HT1080 (cell line): ENCODE measurements around the gene CCDC91. TPM values are rescaled to one million over a fixed set of nuclear protein-coding genes. Genes with fewer than 3 reads are reported as not detected.
"Not testable (repeated sequence)": the region's sequence is repeated elsewhere in the genome, so short reads cannot be mapped to it uniquely, and the experiment has no call there.

Experiments used
- DNase-seq: peaks from one replicate; pipeline ENCODE4 v3.0.0-alpha.2; 2015; ENCODE audit warnings: low read depth
- total RNA-seq: library from RNA; depleted of rRNA; stranded (reverse); fragments of >200 nt; shearing (Covaris generic); gene quantifications from 2 replicates; pipeline ENCODE4 v1.2.3, GENCODE V29; 2014

The CCDC91 gene
- total RNA-seq, 1 experiment from 2014 or later = 20.0 TPM

GRCh38 chr12:28227251-28227650 lies 37.0 kb downstream of the CCDC91 start:
- DNase-seq = no peak

DNA sequence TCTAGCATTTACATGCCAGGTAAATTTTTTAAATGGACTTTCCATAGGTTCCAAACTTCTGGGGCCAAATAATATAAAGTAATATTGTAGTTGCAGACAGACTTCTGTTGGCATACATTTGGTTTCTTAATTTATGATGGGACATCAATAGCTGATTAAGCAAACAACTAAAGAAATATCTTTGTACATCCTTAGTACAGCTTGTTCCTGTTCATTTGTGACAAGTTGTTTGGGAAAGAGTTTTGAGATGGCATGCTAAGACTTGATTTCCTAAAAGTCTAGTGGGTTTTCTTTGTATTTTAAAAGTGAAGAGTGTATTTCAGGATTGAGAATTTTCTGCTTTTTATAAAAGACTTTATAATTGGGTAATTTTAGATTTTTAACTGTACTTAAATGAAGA lies 41.0 kb downstream of the CCDC91 start:
- no peak for DNase-seq

GRCh38 chr12:28232211-28232928 lies 42.1 kb downstream of the CCDC91 start:
- no peak for DNase-seq

DNA sequence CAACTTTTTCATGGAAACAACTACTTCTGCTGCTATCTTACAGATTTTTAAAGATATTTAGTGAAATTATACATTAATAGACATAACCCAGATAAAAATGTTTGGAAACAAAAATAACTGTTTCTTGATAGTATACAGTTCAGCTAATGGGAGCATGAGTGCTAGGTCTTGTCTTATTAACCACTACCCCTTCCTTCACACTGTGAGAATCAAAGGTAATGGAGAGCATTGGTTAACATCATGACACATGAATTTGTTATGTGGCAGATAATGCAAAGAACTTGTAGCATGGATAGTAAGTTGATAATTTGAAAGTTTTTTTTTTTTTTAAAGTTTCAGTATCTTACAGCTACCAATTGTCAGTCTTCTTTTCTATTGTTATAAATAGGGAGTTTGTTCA lies 44.2 kb downstream of the CCDC91 start:
- no peak for DNase-seq

GRCh38 chr12:28235015-28235414 lies 44.8 kb downstream of the CCDC91 start:
- DNase-seq = no peak

GRCh38 chr12:28235985-28236384 lies 45.7 kb downstream of the CCDC91 start:
- DNase-seq = no peak

- DNase-seq = no peak
These were observed 47.2 kb downstream of the CCDC91 start for GRCh38 chr12:28237423-28237822.

GRCh38 chr12:28239918-28240317 lies 49.7 kb downstream of the CCDC91 start:
- DNase-seq = no peak

GRCh38 chr12:28240853-28241252 lies 50.6 kb downstream of the CCDC91 start:
- no peak for DNase-seq

DNA sequence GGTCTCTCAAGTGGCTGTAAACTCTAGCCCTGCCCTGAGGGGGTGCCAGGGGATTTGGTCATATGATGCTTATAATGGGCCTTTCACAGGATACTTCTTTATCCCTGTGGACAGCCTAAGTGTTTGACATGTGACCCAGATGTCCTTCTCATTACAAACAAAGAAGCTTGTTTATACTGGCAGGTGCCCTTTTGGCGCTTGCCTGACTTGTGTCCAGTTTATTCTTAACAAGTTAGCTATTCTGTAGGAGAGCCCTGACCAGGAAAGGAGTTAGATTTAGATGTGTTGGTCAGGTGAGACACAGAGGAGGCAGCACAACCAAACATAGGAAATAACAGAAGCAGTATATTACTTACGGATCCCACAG lies 51.9 kb downstream of the CCDC91 start:
- no peak for DNase-seq

DNA sequence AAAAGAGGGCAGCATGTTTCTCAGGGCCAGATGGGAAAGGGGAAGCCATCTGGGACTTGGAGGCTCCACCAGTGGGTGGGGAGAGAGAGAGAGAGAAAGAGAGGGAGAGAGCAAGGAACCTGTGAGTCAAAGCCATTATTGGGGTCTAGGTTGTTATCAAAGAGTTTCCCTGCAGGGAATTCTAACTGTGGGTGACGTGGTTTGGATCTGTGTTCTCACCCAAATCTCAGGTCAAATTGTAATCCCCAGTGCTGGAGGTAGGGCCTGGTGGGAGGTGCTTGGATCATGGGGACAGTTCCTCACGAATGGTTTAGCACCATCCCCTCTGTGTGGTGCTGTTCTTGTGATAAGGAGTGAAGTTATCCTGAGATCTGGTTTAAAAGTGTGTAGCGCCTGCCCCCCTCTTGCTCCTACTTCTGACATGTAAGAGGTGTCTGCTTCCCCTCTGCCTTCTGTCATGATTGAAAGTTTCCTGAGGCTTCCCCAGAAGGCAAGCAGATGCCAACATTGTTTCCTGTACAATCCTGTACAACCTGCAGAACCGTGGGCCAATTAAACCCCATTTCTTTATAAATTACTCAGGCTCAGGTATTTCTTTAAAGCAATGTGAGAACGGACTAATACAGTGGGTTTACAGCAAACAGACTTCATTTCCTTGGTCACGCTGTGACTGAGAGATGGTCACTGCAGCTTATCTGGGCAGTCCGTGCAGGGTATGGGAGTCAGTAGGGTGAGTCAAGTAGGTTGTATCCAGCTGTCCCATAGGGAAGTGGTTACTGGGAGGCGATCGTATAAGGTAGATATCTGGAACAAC lies 52.4 kb downstream of the CCDC91 start:
- peak; percentile 48 for DNase-seq

DNA sequence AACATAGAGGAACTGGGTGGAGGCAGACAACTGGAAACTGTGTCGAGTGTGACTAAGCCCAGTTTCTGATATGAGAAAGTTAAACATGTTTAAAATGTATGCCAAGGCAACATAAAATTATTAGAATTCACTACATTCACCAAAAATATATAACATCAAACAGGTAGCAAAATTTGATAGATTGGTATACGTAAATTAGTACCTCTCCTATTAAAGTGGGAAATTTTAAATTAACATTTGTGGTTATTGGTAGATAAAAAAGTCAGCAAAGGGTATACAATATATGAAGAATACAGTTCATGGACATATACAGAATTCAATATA lies 53.0 kb downstream of the CCDC91 start:
- no peak for DNase-seq

- no peak for DNase-seq
These were observed 57.5 kb downstream of the CCDC91 start for GRCh38 chr12:28247806-28248205.

GRCh38 chr12:28248555-28249145 lies 58.4 kb downstream of the CCDC91 start:
- DNase-seq = no peak

GRCh38 chr12:28253161-28253641 lies 62.9 kb downstream of the CCDC91 start:
- DNase-seq = no peak

- no peak for DNase-seq
These were observed 67.2 kb downstream of the CCDC91 start for GRCh38 chr12:28257411-28257810.

DNA sequence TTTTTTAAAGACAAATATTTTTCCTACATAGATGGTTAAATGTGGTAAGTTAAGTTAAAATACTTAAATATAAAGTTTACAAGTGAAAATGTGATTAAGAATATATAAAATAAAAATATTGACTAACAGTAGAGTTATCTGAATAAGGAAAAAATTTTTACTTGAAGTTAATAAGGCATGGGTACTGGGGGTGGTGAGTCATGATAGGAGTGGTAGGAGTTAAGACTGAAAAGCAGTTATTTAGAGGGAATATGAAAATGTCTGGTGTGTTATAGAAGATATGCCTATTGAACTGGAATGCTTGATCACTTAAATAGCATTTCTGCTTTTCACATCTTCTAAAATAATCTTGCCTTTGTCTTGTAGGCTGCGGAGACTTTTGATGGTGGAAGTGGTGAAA lies 68.7 kb downstream of the CCDC91 start:
- DNase-seq = no peak

DNA sequence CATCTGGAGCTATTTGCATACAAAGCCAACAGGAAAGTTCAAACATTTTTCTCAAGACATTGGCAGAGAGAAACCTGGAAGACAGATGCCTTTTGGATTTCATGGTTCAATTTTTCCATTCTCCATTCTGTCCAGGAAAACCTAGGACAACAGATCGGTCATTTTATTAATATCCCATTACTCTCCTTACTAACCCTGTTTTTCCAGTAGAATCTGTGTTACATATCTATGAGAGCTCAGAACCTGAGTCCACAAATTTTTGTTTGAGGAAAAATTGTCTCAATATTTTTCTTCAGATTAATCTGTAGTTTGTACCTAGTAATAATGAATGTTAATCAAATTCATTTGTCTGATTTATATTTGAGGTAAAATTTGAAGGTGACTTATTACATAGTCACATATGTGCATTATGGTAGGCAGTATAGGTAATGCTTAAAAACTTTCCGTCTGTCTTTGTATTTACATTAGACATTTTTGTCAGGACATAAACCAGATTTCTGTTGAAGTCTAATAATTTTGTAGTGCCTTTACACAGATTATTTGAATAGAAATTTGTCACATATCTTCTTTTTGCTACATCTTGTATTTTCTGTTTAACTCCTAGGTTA lies 75.3 kb downstream of the CCDC91 start:
- DNase-seq = no peak

GRCh38 chr12:28267920-28268607 lies 77.8 kb downstream of the CCDC91 start:
- not testable (repeated sequence) for DNase-seq

GRCh38 chr12:28268608-28269229 lies 78.5 kb downstream of the CCDC91 start:
- DNase-seq = peak; percentile 12

DNA sequence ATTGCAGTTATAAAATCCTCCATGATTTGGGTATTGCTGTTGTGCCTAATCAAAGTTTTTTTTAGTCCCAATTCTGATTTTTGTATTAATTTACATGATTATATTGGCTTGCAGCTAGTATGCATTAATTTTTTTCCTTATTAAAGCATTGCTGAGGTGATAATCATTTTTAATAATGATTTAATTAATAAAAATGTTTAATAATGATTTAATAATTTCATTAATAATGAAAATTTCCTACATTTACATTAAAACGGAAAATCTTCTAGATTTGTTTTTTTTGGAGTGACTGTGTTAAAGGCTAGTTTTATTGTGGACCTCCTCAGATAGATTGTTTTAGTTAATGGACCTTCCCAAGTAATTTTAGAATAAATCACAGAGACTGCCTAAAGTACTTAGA lies 79.6 kb downstream of the CCDC91 start:
- DNase-seq = no peak
